Thyroid gland (tissue), 4 donors: ENCODE results near the gene CC2D1B.

Source experiments
- CTCF ChIP-seq, 6 experiments: fragments of 200-600 bp in 3 of 6; fragments of 450-650 bp in 3 of 6; sonication (generic) in 3 of 6; IDR thresholded peaks; one replicate each; pipeline ENCODE4 v1.5.1; 2016 to 2019; ENCODE audit warnings: antibody characterized with exemption in 6 of 6, mild to moderate bottlenecking in 2 of 6, inconsistent platforms in 1 of 6, moderate library complexity in 1 of 6
- POLR2A ChIP-seq, 2 donors: fragments of 450-650 bp; IDR thresholded peaks; one replicate each; pipeline ENCODE4 v1.6.1; 2017; ENCODE audit warnings: antibody characterized with exemption in 2 of 2, mild to moderate bottlenecking in 2 of 2, moderate library complexity in 1 of 2

- no peak for TF ChIP-seq CTCF (IDR thresholded peaks at IDR 0.05)
- TF ChIP-seq POLR2A (IDR thresholded peaks at IDR 0.05), result no peak
Observed at GRCh38 chr1:52332411-52332810, 33.6 kb downstream of the CC2D1B start.
